ENCODE results near the gene ST6GAL1. TPM values are rescaled to one million over a fixed set of nuclear protein-coding genes. Genes with fewer than 3 reads are reported as not detected.

Gene ST6GAL1
- total and polyA plus RNA-seq, 2 of the 8 experiments (the other 6 are each of a cell fraction or from before 2014, with no cell fraction given): 62.8 to 80.9 TPM

DNA sequence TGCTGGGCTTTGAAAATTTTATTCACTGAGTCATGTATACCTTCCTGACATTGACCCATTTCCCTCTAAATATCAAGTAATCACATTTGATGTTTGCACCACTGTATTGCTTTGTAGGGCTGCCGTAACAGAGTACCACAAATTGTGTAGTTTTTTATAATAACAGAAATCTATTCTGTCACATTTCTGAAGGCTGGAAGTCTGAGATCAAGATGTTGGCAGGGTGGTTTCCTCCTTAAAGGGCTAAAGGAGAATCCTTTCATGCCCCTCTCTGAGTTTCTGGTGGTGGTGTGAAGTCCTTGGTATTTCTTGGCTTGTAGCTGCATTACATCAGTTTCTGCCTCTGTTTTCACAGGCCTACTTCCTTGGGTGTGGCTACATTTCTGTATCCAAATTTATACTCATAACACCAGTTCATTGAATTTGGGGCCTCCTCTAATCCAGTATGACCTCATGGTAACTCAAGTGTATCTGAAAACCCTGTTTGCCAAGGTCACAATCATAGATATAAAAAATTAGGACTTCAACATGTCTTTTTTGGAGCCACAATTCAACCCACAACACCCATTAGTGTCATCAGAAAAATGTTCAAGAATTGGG is 29.1 kb upstream of the ST6GAL1 start (continued):
- TF ChIP-seq SAP30 (IDR thresholded peaks at IDR 0.05; ENCODE audit: insufficient read depth, insufficient replicate concordance, low read length): no peak
- TF ChIP-seq ASH2L (IDR thresholded peaks at IDR 0.05; ENCODE audit: low read length): no peak
- TF ChIP-seq CBX5 (IDR thresholded peaks at IDR 0.05; ENCODE audit: low read depth, low read length): no peak
- TF ChIP-seq BACH1 (IDR thresholded peaks at IDR 0.05; ENCODE audit: low read length): no peak
- TF ChIP-seq, protein P1, sequence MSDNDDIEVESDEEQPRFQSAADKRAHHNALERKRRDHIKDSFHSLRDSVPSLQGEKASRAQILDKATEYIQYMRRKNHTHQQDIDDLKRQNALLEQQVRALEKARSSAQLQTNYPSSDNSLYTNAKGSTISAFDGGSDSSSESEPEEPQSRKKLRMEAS (IDR thresholded peaks at IDR 0.05): no peak

All from H1 (cell line).